NCI-H146 treated with DMSO at 0.1 percent for 48 hours (cell line): ENCODE data around the gene CORO1C.
"Not testable (repeated sequence)": the region's sequence is repeated elsewhere in the genome, so short reads cannot be mapped to it uniquely, and the experiment has no call there.

ENCODE experiments used
- DNase-seq: peaks from one replicate; lab custom pipeline; 2025; ENCODE audit not compliant: unreplicated experiment; lab: John Stamatoyannopoulos, UW

CORO1C gene

GRCh38 chr12:108731105-108731865 lies at the start of gene CORO1C:
Gene CORO1C (minus strand): TSS chr12:108731518. CDS start chr12:108701318, 30,200 bp downstream.
- peak; percentile 92 for DNase-seq

DNA sequence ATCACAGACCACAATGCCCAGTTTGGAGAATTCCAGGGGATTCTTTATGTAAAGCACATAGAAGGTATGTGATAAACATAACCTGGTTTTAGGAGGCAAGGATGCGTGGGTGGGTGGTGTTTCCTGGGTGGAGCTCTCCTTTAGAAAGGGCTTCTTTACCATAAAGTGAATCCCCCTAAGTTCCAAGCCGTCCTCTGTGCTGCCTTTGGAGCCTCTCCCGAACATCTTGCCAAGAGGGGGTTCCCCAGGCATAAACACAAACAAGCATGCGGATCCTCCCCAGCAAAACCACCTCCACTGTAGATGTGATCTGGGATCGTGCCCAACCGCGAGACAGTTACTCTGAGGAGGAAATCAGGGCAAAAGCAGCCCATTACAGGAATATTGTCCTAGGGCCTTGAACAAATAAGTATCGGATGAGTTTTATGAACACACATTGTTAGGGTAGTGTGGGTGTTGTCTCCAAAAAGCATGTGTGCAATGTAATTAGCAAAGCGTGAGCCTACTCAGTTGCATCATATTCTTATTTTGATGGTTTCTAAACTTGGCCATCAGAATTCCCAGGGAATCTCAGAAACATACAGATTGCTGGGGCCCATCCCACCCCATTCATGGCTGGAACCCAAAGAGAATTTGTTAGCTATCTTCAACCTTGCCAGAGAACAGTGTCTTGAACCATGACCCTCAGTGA lies 48.8 kb upstream of the CORO1C start:
- DNase-seq = no peak

GRCh38 chr12:108778053-108778452 lies 46.7 kb upstream of the CORO1C start:
- no peak for DNase-seq

DNA sequence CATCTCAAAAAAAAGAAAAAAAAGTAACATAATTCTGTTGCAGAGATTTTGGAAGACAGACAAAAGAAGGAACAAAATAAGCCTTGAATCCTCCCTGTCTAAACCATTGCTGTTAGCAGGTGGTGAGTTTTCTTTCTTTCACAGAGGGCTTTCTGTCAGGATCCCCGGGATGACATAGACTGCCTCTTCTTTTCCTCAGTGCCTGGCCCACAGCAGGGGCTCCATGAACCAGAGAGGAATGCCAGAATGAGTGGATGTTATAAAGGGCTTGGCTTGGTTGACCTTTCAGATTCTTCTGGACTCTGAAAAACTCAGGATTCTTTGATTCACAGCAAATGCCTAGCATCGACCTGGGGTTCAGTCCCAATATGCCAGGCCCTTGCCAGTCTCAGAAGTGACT lies 45.8 kb upstream of the CORO1C start:
- no peak for DNase-seq

DNA sequence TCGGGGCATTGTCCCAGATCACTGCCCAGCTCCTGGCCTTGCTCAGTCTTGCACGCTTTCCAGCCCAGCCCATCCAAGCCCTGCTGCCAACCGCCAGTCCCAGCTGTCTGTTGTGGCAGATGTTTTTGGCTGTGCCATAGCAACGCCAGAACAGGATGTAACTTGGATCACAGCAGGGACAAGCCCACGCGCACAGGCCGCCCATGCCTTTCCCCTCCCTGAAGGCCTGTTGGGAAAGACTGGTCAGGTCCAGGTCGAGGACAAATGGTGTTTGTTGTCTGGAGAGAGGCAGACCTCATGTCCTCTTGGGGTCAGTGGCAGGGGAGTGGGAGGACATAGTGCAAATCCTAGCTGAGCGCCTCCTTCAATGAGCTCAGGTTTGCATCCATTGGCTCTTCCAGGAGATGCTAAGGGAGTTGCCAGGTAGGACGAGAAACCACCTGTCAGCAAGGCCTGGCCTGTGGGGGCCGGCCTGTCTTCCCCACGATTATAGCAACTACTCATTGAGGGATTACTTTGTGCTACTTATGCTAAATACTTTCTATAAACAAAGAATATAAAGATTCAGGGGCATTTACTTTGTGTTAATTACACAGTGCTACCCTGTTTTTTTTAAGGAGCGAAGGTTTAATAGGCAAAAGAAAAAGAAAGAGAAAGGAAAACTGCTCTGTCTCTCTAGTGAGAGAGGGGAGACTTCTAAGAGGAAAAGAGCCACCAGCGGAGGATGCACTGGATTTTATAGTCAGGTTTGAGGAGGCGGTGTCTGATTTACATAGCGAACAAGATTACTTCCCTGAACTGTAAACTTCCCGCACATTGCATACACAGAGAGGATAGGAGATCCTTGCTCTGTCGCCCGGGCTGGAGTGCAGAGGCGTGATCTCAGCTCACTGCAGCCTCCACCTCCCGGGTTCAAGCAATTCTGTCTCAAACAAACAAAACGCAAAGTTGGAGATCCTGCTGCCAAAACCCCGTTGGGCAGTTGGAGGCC lies 42.8 kb upstream of the CORO1C start:
- DNase-seq = peak; percentile 65

DNA sequence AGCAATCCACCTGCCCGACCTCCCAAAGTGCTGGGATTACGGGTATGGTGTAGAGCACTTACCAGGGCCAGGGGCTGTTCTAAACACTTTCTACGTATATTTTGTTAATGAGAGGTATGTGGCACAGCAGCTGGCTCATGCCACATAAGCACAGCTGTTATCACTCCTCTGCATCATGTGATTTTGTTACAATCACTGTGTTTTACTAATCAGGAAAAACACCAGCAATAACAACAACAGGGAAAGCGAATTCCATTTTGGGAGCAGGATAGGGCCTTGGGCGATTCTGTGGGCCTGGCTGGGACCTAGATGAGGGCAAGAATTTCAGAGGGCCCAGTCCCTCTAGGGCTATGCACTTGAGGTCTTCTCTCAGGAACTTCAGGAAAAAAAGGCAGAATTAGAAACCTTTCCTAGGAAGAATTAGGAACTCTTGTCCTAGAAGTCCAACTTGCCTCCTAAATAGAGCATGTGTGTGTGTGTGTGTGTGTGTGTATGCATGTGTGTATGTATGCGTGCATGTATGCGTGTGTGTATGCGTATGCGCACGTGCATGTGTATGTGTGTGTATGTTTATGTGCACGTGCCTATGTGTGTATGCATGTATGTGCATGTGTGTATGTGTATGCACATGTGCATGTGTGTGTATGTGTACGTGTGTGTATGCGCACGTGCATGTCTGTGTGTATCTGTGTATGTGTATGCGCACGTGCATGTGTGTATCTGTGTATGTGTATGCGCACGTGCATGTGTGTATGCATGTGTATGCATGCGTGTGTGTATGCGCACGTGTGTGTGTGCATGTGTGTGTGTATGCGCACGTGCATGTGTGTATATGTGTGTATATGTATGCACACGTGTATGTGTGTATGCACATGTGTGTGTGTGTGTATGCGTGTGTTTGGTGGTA lies 41.8 kb upstream of the CORO1C start:
- no peak for DNase-seq

DNA sequence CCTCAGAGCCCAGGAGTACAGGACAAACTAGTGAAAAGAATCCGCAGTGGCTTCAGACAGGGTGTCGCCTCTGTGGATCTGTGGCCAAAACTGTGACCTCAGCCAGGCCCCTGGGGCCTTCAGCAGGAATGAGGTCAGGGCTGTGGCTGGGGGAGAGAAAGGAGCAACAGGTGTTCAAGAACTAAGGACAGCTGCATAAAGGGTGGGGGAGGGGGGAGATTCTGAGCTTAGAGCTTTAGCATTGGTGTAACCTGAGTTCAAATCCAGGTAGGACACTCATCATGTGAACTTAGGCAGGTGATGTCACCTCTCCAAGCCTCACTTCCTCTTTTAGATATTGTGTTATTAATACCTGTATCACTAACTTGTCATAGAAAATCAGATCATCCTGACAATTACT lies 40.9 kb upstream of the CORO1C start:
- DNase-seq = no peak

GRCh38 chr12:108771835-108772234 lies 40.5 kb upstream of the CORO1C start:
- DNase-seq = not testable (repeated sequence)

DNA sequence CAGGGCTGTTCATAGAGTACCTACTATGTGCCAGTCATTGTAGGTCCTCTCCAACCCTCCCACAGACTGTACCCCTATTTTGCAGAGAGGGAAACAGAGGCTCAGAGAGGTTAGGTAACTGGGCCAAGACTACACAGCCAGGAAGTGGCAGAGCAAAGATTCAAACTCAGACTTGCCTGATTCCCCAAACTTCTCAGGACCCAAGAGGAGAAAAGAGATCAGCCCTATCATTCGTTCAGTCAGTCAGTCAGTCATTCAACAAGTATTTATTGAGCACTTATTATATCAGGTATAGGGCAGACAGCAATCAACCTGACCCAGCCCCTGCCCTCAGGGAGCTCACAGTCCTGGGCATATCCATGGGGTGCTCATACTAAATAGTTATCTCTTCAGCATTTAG lies 39.6 kb upstream of the CORO1C start:
- DNase-seq = no peak

DNA sequence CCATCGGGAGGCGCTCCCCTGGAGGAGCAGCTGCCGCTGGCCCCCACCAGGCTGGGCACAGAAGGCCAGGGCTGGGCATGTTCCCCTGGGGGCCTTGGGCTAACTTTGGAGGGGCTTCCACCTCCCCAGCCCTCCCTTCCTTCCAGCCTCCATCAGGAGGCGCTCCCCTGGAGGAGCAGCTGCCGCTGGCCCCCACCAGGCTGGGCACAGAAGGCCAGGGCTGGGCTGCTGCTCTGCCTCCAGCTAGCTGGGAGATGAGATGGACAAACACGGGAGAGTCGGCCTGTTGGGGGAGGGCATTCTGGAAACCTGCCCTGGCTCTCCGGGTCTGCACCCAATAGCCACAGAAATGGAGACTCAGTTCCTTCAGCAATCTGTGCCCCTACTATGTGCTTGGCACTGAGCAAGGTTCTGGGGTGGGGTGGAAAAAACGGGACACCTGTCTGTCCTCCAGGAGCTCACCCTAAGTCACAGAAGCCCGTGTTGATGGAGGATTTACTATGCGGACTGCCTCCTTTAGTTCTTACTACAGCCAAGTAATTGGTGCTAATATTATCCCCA lies 39.0 kb upstream of the CORO1C start:
- DNase-seq = no peak

- peak; percentile 36 for DNase-seq
Observed at GRCh38 chr12:108768591-108769500, 37.5 kb upstream of the CORO1C start.

- no peak for DNase-seq
Observed at GRCh38 chr12:108766294-108766693, 35.0 kb upstream of the CORO1C start.

DNA sequence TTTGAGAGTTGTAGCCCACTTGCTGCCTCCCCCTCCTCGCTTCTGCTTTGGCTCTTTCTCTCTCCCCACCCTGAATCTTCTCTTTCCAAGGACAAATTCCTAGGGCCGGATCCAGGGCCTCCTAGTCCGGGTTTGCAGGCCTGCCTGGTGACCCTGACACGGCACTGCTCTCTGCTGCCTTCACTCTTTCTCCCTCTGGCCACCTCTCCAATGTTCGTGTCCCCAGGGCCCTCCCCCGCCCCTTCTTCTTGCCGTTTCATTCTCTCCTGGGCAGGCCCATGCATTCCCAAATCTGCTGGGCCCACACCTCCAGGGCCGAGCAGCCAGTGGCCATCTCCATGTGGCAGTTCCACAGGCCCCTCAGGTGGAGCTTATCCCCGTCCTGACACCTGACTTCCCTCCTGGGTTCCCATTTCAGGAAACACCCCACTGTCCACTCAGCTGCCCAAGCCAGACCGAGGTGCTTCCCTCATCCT lies 34.0 kb upstream of the CORO1C start:
- DNase-seq = no peak

GRCh38 chr12:108764540-108765288 lies 33.4 kb upstream of the CORO1C start:
- no peak for DNase-seq

DNA sequence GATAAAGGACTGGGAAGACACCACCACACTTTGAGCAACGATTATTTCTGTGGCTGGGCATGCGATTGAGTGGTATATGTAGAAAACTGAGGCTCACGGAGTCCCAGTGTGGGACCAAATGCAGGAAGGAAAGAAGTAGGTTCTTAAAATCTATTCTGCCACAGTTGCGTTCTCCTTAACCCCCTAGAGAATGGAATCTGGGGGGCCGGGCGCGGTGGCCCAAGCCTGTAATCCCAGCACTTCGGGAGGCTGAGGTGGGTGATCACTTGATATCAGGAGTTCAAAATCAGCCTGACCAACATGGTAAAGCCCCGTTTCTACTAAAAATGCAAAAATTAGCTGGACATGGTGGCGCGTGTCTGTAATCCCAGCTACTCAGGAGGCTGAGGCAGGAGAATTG lies 29.9 kb upstream of the CORO1C start:
- DNase-seq = no peak

DNA sequence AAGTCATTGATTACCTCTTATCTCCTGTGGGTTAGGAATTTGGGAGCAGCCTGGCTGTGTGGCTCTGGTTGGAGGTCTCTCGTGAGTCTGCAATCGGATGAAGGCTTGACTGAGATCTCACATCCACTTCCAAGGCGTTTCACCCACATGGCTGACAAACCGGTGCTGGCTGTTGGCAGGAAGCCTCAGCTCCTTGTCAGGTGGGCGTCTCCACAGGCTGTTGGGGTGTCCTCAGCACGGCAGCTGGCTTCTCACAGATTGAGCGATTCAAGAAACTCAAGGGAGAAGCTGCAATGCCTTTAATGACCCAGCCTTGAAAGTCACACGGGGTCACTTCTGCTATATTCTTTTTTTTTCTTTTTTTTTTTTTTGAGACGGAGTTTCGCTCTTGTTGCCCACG lies 28.6 kb upstream of the CORO1C start:
- DNase-seq = no peak

- DNase-seq = no peak
Observed at GRCh38 chr12:108757856-108758255, 26.5 kb upstream of the CORO1C start.

GRCh38 chr12:108756421-108756820 lies 25.1 kb upstream of the CORO1C start:
- no peak for DNase-seq
